Heart left ventricle (tissue), 16 donors: Measurements from ENCODE around the gene RNU1-4. TPM values are rescaled to one million over a fixed set of nuclear protein-coding genes. Genes with fewer than 3 reads are reported as not detected.
"Not testable (repeated sequence)": the region's sequence is repeated elsewhere in the genome, so short reads cannot be mapped to it uniquely, and the experiment has no call there.

Source experiments
- ATAC-seq, 4 donors: fragments of 200-7000 bp; cut with Tn5 transposase; one replicate each; pipeline ENCODE4 v1.9.1; 2020 to 2022; ENCODE audit warnings: moderate library complexity in 4 of 4, mild to moderate bottlenecking in 3 of 4, moderate number of reproducible peaks in 1 of 4
- DNase-seq, 5 donors: peaks; one replicate each; pipeline ENCODE4 v3.0.0-alpha.2; 2020
- H3K27ac ChIP-seq, 12 donors: fragments of 200-600 bp; sonication (generic) in 4 of 12; one replicate each; pipeline versions ENCODE4 v1.5.0 to v1.8.0; 2016 to 2022; ENCODE audit warnings: mild to moderate bottlenecking in 2 of 12
- H3K27me3 ChIP-seq, 9 donors: fragments of 200-600 bp; sonication (generic) in 2 of 9; one replicate each; pipeline versions ENCODE4 v1.5.1 to v1.8.0; 2016 to 2022; ENCODE audit warnings: mild to moderate bottlenecking in 3 of 9
- H3K36me3 ChIP-seq, 9 donors: fragments of 200-600 bp; sonication (generic) in 2 of 9; one replicate each; pipeline versions ENCODE4 v1.5.0 to v1.8.0; 2018 to 2022; ENCODE audit warnings: mild to moderate bottlenecking in 2 of 9
- H3K4me1 ChIP-seq, 12 donors: fragments of 200-600 bp; sonication (generic) in 4 of 12; one replicate each; pipeline versions ENCODE4 v1.5.0 to v1.8.0; 2016 to 2022; ENCODE audit warnings: mild to moderate bottlenecking in 3 of 12
- H3K4me3 ChIP-seq, 12 donors: fragments of 200-600 bp; sonication (generic) in 4 of 12; one replicate each; pipeline versions ENCODE4 v1.5.0 to v1.8.0; 2017 to 2022; ENCODE audit warnings: mild to moderate bottlenecking in 9 of 12, moderate library complexity in 4 of 12
- H3K9me3 ChIP-seq, 12 donors: fragments of 200-600 bp; sonication (generic) in 4 of 12; one replicate each; pipeline versions ENCODE4 v1.5.0 to v1.8.0; 2016 to 2022; ENCODE audit warnings: mild to moderate bottlenecking in 1 of 12
- POLR2A ChIP-seq, 2 donors: fragments of 450-650 bp; IDR thresholded peaks; one replicate each; pipeline ENCODE4 v1.6.1; 2017; ENCODE audit warnings: antibody characterized with exemption in 2 of 2, mild to moderate bottlenecking in 2 of 2, moderate library complexity in 2 of 2
- WGBS, 4 donors: extraction: QIAGEN DNeasy Blood & Tissue Kit in 2 of 4; methylation state at CpG; one replicate each; pipeline versions ENCODE4 v1.1.5 to v1.1.7; 2013 to 2018; 5-methylcytosine and 5-hydroxymethylcytosine counted together
- intact Hi-C, 10 donors: fragments of 100-400 bp; cut with DNase I; formaldehyde crosslinking; loops; one replicate each; pipeline versions ENCODE4 v1.11.1 to v1.14.2; 2022
- polyA plus RNA-seq, 2 donors: library from polyadenylated mRNA; stranded (reverse); fragments of 200-250 nt; gene quantifications; one replicate each; pipeline ENCODE4 v1.2.3, GENCODE V29; 2013
- total RNA-seq, 9 donors: library from RNA; depleted of rRNA in 2 of 9; stranded (reverse); fragments of >200 nt in 2 of 9; fragmentation: NEBNext Ultra II Directional in 3 of 9; extraction: Animal tissue kit (Norgen Biotek cat#: 25700) in 3 of 9; gene quantifications; one replicate each; pipeline versions ENCODE4 v1.1.0 to v1.2.4, GENCODE V29; 2016 to 2023
- TF ChIP-seq, protein P1 (sequence below), 12 donors: fragments of 200-600 bp; sonication (generic) in 4 of 12; IDR thresholded peaks; one replicate each; pipeline versions ENCODE4 v1.5.0 to v1.8.0; 2018 to 2022; ENCODE audit warnings: antibody characterized with exemption in 12 of 12, mild to moderate bottlenecking in 5 of 12
- donor health status: ischemic (EF 13 %, LVEDD 7.1; RV severe dilation, severe dysfunction).
- donor health status: healthy with polysubstance abuse.
- donor health status: DM: no; HTN: yes; CAD: no.
- donor health status: DM: no; HTN: no; CAD: no.
- donor health status: ischemic (EF 25% LVEDD 6.9; RV normal size, moderate dysfunction).
- donor health status: ischemic (EF 25% LVEDD 5.7; RV mildly dilated, moderate dysfunction).
- donor health status: healthy.
- donor health status: DM: yes; HTN: yes; CAD: no.
- donor health status: ischemic (EF 35%, LVEDD 5.7; RV mildly dilated, moderate dysfunction).
- donor health status: nonischemic (EF 11% LVEDD 7.7; RV severe dilation, severe dysfunction).
- donor health status: DM: yes; HTN: yes; CAD: no.
- donor health status: PGD.
- donor health status: ischemic (EF 29% LVEDD 5.4; RV normal size, mild dysfunction).
- donor health status: nonischemic (EF 23%, LVEDD 6.1; RV moderate dilation, normal function).

Gene RNU1-4
- total and polyA plus RNA-seq, 11 donors, result 364 to 3,776 (median 2,470) TPM; not detected in 4

DNA sequence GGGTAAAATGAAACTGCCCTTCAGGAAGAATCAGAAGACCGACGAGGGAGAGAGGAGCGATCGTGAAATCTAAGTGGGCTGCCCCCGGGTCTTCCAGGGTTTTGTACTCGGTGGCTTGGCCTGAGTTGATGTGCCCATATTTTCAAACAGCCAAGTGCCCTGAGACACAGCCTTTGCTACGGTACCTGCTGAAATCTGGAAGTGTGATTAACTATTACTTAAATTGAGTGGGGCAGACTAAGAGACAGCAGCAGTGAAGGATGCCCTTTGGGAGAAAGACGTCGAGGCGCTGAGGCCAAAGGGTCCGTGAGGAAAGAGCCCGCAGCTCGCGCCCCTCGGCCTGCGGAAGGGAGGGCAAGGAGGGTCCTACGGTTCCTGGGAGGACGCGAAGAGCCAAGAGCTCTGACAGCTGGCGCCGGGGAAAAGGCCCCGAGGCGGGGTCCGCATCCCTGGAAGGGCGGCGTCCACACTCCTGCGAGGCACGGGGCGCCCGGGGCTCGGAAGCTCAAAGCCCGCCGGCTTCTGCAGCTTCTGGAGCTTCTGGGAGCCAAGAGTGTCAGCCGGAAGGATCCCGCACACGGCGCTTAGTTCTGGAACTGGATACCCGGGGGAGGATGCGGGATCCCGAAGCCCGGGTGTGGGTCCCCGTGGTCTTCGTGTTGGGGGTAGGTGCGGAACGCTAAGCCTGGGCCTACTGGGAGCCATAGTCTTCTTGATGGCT is 15.4 kb upstream of the RNU1-4 start:
- intact Hi-C loops, result loop anchor here in 3 of 10 donors (10.0 kb wide), 3 partner anchors 90 to 200 kb away; partner anchors contain the start of gene CROCC (in 1 of the 3)
- WGBS, 4 donors, result 61 to 71% (median 70%) methylated on average over 45 of the region's 45 CpGs
- DNase-seq, result peak; percentile 27 to 77 (median 29)
- Histone ChIP-seq H3K4me3 (no peak overlapping the region), H3K9me3 (no peaks in the 10 kb centered on the region), H3K27me3 (peaks cover 5 to 53% (median 25%) of the 10 kb centered on the region in 9 donors), H3K36me3 (no peaks in the 10 kb centered on the region), H3K4me1 (no peaks in the 10 kb centered on the region), H3K27ac (peak overlapping the region in 1 of 12 donors; percentile 6)
- ATAC-seq, result peak in 2 of 4 donors; percentile 23 to 30
- no peak for TF ChIP-seq POLR2A (IDR thresholded peaks at IDR 0.05)
- TF ChIP-seq, protein P1, sequence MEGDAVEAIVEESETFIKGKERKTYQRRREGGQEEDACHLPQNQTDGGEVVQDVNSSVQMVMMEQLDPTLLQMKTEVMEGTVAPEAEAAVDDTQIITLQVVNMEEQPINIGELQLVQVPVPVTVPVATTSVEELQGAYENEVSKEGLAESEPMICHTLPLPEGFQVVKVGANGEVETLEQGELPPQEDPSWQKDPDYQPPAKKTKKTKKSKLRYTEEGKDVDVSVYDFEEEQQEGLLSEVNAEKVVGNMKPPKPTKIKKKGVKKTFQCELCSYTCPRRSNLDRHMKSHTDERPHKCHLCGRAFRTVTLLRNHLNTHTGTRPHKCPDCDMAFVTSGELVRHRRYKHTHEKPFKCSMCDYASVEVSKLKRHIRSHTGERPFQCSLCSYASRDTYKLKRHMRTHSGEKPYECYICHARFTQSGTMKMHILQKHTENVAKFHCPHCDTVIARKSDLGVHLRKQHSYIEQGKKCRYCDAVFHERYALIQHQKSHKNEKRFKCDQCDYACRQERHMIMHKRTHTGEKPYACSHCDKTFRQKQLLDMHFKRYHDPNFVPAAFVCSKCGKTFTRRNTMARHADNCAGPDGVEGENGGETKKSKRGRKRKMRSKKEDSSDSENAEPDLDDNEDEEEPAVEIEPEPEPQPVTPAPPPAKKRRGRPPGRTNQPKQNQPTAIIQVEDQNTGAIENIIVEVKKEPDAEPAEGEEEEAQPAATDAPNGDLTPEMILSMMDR (IDR thresholded peaks at IDR 0.05), result no peak

DNA sequence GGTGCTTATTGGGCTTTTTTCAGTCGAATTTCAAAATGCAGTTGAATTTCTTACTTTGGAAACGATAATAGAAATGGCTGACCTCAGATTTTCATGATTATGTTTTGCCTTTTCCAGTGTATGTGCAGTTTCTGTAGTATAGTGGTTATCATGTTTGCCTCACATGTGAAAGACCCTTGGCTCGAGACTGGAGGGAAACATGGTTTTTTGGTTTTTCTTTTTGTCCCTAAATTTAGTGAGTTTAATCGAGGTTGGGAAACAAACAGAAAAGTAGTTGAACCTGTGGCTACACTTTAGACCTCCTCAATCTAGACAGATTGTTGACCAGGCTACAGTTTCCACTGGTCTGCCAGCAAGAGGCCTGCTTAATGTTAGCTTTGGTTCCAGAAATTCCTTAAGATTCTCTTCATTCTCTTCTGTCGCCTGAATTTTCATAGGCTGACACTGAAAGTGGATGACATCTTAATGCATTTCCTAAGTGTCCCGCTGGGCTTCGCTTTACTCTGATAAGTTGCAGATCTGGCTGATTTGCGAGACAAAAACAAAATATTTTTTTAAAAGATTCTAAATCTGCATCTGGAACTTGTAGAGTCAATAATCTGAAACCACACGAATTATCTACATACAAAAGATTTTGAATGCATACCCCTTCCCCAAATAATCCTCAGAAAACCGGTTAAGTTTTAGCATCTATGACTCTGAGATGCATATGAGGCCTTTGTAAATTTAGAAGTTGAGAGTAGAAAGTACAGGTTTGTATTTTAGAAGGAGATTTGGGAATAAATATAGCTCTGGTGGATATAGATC is 14.7 kb upstream of the RNU1-4 start:
- not testable (repeated sequence) for H3K4me1 ChIP-seq, H3K9me3 ChIP-seq, H3K4me3 ChIP-seq, H3K36me3 ChIP-seq
- peaks cover 5 to 53% (median 25%) of the 10 kb centered on the region in 9 donors for H3K27me3 ChIP-seq
- DNase-seq (peak in 1 of 5 donors; percentile 8), ATAC-seq (peak in 2 of 4 donors; percentile 10 to 20)
- peak overlapping the region in 1 of 12 donors; percentile 6 for H3K27ac ChIP-seq
- WGBS, 4 donors, result 65 to 76% (median 75%) methylated on average over 10 of the region's 10 CpGs
- intact Hi-C loops, result loop anchor here in 3 of 10 donors (10.0 kb wide), 3 partner anchors 91 to 199 kb away; partner anchors contain the start of gene CROCC (in 1 of the 3)

DNA sequence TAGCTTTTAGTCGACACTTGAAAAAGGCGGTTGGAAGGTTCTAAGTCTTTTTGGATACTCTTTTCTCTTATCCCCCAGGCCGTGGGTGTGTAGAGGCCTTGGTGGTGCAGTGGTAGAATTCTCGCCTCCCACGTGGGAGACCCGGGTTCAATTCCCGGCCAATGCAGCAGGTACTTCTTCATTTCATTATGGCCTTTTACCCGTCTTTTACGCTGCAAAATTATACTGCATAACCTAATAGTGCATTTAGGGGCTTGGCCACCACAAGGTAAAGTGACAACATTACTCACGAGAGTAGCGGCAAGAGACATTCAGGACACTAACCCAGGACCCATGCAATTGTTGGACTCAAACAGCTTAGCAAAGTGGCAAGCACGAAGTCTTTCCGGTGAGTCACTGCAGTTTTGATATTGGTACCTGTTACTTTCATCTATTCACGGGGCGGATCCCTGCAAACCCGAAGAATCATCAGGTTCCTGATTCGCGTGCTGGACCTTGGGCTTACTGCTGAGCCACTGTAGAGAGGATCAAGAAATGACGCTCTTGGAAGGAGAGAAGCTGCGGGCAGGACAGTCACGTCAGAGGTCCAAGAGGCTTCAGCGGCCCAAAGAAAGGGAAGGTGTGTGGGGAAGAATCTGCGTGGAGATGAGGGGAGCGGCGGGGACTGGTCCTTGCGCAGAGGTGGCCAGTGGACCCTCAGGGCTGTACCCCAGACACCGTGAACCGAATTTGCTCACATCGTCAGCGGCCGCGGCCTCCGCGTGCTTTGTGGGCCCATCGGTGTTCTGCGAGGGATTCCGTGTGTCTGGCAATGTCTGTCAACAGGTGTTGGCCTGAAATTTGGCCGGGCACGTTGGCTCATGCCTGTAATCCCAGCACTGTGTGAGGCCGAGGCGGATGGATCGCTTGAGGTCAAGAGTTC is 12.9 kb upstream of the RNU1-4 start:
- WGBS, 4 donors, result 75 to 88% (median 86%) methylated on average over 42 of the region's 42 CpGs
- ATAC-seq (peak in 3 of 4 donors; percentile 26 to 66 (median 42)), DNase-seq (peak in 2 of 5 donors; percentile 33 to 75)
- Histone ChIP-seq H3K27ac (no peak overlapping the region), H3K36me3 (no peaks in the 10 kb centered on the region), H3K4me3 (no peak overlapping the region), H3K27me3 (peaks cover 5 to 44% (median 25%) of the 10 kb centered on the region in 9 donors), H3K4me1 (no peaks in the 10 kb centered on the region), H3K9me3 (no peaks in the 10 kb centered on the region)
- TF ChIP-seq POLR2A (IDR thresholded peaks at IDR 0.05), result no peak
- TF ChIP-seq, protein P1 (IDR thresholded peaks at IDR 0.05), result no peak
- intact Hi-C loops, result loop anchor here in 3 of 10 donors (10.0 kb wide), 3 partner anchors 93 to 197 kb away; partner anchors contain the start of gene CROCC (in 1 of the 3)

DNA sequence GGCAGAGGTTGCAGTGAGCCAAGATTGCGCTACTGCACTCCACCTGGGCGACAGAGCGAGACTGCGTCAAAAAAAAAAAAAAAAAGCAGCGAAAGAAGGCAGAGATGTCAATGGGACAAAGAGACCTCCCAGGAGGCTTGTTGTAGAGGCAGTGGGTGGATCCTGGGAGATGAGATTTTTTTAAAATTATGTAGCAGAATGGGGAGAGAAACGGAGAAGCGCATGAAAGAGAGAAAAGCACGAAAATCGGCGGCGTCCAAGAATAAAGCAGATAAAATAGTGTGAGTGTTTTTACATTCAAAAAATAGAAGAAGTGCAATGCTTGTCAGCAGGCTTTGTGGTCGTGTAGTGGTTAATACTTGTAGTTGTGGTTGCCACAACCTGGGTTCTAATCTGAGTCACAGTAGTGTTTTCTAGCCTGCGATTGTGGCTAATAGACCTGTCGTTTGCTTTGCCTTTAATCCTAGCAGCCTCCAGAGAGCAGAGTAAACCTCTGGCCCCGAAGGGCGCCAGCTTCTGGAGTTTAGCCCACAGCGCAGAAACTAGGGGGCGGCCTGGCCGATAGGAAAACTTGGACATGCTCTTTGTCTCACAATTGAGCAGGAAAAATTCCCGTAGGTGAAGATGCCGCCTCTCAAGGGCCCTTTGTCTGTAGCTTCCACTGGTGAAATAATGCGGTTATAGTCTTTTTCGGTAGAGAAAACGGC is 11.9 kb upstream of the RNU1-4 start:
- not testable (repeated sequence) for H3K27ac ChIP-seq, ATAC-seq, H3K36me3 ChIP-seq, H3K4me1 ChIP-seq, H3K9me3 ChIP-seq, H3K4me3 ChIP-seq
- H3K27me3 ChIP-seq, result peaks cover 5 to 40% (median 25%) of the 10 kb centered on the region in 9 donors
- DNase-seq, result peak in 1 of 5 donors; percentile 13
- intact Hi-C loops, result loop anchor here in 3 of 10 donors (10.0 kb wide), 3 partner anchors 94 to 196 kb away; partner anchors contain the start of gene CROCC (in 1 of the 3)
- 68 to 76% (median 73%) methylated on average over 17 to 24 of the region's 24 CpGs for WGBS, 4 donors

DNA sequence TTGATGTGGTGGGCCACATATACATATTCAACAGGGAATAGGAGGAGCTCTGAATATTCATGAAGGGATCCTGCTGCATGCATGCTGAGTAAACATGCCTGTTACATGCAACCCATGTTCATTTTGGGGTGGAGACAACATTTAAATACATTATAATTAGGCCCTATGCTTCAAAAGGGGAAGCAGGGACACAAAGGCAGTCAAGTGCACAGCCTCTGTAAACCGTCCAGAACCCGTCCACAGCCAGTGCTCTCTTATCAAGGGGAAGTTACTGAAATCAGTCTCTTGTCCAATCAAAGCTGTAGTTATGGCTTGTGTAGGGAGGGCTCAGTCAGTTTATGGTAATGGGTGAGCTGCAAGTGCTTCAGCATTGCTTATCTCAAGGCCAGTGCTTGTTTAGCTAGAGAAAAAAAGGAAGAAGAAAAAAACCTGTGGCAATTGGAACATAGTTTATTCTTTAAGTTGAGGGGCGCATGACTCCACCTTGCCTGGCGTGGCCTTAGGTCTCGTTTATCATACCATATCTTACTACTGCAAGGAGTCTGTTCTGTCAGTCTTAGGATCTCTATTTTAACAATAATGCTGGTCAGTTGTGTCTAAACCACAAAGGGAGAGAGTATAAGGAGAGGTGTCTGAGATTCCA is 7.9 kb upstream of the RNU1-4 start:
- DNase-seq, intact Hi-C loops, H3K27ac ChIP-seq, H3K4me1 ChIP-seq, H3K4me3 ChIP-seq, H3K9me3 ChIP-seq, ATAC-seq, H3K36me3 ChIP-seq: not testable (repeated sequence)
- 16 to 41% (median 29%) methylated on average over 3 of the region's 5 CpGs for WGBS, 4 donors
- peaks cover 0 to 10% (median 8%) of the 10 kb centered on the region in 9 donors for H3K27me3 ChIP-seq

DNA sequence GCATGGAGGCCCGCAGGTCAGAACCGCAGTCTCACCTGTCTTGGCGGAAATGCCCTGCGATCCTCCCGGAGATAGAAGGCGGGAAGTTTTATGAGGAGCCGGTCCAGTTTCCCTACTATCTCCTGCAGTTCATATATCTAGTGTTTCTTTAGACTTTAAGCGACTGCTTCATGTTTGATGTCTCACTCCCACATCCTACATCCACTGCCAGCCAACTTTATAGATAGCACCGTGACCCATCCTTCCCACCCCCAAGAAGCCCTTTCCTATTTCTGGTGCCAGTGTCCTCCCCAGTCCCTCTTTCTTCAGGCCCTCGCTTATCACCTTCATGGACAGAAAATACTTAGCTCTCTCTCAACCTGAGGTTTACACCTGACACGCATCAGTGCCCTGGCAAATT is 914 bp downstream of the RNU1-4 start:
- H3K36me3 ChIP-seq, ATAC-seq, DNase-seq, H3K9me3 ChIP-seq, intact Hi-C loops, H3K4me1 ChIP-seq, H3K27me3 ChIP-seq, H3K4me3 ChIP-seq, H3K27ac ChIP-seq: not testable (repeated sequence)
- no CpG with 5 or more reads among the region's 11 CpGs for WGBS, 4 donors

DNA sequence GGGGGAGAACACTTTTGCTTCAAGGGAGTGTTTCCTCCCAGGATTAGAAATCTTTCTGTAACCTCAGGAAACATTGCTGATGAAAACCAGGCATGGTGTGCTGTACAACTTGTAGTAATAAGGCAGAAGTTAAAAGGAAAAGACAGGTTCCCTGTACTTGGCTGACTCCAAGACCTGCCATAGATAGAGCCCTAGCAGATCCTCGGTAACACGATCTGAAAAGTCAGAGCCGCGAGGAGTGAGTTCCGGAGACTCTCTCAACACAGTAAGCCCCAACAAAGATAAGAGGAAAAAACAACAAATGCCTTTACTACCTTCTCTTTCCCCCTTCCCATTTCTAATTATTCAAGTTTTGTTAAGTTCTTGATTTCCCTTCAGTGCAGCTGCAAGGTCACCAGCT is 7.3 kb downstream of the RNU1-4 start:
- H3K9me3 ChIP-seq, H3K36me3 ChIP-seq, DNase-seq, H3K4me3 ChIP-seq, intact Hi-C loops, ATAC-seq, H3K27me3 ChIP-seq, H3K4me1 ChIP-seq, H3K27ac ChIP-seq: not testable (repeated sequence)
- 51 to 57% (median 51%) methylated on average over 5 of the region's 5 CpGs; no CpG with 5 or more reads in 1 of the 4 donors for WGBS, 4 donors
